ENCODE data around the gene ZNF385D.

Gene ZNF385D

DNA sequence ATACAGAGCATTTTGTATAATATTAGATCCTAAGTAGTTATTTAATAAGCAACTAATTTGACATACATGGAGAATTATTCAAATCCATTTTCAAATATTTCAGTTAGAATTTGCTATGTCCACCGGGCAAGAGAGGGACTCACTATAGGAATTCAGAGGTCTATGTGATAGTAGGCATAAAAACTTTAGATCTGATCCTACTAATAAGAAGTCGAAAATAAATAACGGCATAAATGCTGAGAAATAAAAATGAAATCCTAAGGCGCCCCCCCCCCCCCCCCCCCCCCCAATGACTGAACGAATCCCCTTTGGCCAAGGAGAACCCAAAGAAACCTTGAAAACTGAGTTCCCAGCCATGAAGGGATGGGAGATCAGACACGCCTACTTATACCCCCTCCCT is 80.6 kb downstream of the ZNF385D start:
- no peak for DNase-seq

DNA sequence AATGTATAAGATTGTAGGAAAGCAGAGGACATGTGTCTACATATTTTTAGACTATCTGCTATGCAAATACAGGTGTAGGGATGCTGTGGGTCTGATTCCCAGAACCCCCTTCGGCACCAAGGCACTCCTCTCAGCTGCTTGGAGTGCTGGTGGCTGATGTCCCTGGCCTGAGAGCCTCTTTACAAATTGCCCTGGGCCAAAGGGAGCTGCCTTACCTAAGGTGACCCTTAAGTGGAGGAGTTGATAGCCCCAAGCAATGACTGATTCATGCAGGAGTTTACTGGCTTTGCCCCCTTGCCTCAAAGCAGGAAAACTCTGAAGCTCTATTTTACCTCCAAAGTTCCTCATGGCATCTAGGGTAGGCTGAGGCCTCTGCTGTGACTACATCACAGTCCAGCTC is 83.0 kb downstream of the ZNF385D start:
- no peak for DNase-seq

DNA sequence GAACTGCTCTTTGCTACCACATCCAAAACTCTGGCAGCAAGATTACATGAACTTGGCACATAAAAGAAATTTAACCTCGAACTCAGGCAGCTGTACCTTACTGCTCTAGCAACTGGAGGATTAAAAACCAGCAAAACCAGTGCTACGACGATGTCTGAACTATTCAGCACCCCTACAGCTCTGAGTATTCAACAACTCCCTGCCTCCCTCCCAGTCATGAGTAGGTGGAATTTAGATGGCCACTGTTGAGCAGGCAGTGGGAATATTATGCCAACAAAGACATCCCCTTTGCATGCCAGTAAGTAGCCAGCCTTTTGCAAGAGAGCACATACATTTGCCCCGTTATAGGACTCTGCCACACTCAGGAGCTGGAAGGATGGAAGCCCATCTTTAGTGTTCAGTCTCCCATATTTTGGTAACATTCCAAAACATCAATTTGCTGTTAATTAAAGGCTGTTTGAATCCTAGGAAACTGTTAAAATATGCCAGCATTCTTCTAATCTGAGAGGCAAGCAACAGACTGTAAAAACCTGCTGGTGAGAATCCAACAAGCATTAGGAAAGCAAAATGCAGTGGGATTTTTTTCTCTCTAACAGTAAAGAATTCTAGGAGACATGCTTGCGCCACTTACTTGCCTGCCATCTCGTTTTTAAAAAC is 85.4 kb downstream of the ZNF385D start:
- no peak for DNase-seq

- DNase-seq, result no peak
Observed at GRCh38 chr3:21664996-21665395, 86.0 kb downstream of the ZNF385D start.

- DNase-seq, result no peak
Observed at GRCh38 chr3:21662403-21662802, 88.6 kb downstream of the ZNF385D start.

DNA sequence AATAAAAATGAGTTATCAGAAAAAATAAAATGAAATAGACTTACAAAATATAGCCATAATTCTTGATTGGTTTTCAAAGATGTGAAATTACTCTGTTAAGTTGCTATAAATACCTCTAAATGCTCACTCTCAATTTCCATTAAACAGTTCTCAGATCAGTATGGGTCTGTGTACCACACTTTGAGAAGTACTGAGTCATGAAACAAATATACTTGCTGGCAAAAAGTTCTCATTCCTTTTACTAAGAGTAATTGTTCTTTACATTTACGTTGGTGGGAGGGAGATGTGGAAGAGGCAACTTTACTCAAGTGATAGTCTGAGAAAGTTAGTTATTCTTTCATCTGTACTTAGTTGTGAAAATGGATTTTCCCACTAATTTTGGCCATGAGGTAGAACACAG is 96.3 kb downstream of the ZNF385D start:
- DNase-seq, result no peak

GRCh38 chr3:21654241-21654640 is 96.8 kb downstream of the ZNF385D start:
- no peak for DNase-seq

GRCh38 chr3:21649519-21649918 is 101.5 kb downstream of the ZNF385D start:
- no peak for DNase-seq

GRCh38 chr3:21647961-21648360 is 103.0 kb downstream of the ZNF385D start:
- no peak for DNase-seq

GRCh38 chr3:21645121-21645897 is 105.7 kb downstream of the ZNF385D start:
- peak in 1 of 2 donors; percentile 8 for DNase-seq

DNA sequence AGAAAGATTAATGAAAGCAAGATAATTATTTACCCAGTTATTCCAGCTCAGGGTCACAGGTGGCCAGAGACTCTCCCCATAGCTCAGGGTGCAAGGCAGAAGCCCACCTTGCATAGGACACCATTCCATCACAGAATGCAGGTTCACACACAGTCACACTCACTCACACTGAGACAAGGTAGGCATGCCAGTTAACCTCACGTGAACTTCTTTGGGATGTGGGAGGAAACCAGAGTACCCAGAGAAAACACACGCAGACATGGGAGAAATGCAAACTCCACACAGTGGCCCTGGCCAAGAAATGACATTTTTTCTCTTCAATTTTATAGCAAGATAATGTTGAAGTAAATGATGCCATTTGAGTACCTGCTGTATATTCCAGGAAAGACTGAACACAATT is 106.7 kb downstream of the ZNF385D start:
- DNase-seq, result no peak

DNA sequence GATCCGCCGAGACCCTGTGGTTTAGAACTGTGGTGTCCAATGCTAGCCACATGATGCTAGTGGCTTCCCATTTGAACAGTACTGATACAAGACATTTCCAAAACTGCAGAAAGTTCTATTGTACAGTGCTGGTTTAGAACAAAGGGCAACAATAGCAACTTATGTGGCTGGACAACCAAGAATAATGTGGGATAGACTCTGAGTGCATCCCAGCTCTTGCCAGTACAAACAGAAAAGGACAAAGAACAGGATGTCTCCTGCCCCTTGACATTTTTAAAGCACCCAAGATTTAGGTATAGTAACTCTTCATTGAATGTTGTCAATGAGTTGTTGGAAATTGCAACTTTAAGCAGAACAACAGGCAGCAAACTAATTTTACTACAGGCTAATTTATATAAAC is 107.3 kb downstream of the ZNF385D start:
- no peak for DNase-seq

- DNase-seq, result no peak
Observed at GRCh38 chr3:21642433-21642832, 108.6 kb downstream of the ZNF385D start.

GRCh38 chr3:21641959-21642358 is 109.1 kb downstream of the ZNF385D start:
- DNase-seq, result no peak

DNA sequence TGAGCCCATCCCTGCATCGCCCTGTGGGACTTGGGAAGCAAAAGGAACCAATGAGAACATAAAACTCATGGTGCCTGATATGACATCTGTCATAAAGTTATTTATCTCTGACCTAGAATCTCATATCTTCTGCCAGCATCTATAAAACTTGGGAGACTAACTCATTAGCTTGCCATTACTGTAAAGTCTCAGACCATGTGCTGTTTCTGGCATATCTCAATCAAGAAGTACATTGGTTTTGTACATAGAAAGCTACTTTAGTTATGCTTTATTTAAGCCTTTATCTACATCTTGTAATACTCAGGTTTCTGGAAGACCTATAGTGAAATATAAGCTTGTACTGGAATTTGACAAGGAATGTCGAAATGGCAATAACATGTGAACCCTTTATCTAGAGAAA is 112.5 kb downstream of the ZNF385D start:
- DNase-seq, result no peak

DNA sequence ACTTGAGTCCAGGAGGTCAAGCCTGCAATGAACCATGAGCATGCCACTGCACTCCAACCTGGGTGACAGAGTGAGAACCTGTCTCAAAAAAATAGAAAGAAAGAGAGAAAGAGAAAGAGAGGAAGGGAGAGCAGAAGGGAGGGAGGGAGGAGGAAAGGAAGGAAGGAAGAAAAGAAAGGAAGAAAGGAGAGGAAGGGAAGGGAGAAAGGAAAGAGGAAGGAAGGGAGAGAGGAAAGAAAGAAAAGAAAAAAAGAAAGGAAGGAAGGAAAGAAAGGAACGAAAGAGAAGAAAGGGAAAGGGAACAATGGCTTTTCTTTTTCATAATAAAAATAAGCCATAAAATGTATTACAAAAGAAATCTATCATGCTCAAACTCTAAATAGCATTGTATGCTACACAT is 116.9 kb downstream of the ZNF385D start:
- DNase-seq, result no peak

- no peak for DNase-seq
Observed at GRCh38 chr3:21624524-21624923, 126.5 kb downstream of the ZNF385D start.

- DNase-seq, result no peak
Observed at GRCh38 chr3:21621181-21621651, 129.8 kb downstream of the ZNF385D start.

DNA sequence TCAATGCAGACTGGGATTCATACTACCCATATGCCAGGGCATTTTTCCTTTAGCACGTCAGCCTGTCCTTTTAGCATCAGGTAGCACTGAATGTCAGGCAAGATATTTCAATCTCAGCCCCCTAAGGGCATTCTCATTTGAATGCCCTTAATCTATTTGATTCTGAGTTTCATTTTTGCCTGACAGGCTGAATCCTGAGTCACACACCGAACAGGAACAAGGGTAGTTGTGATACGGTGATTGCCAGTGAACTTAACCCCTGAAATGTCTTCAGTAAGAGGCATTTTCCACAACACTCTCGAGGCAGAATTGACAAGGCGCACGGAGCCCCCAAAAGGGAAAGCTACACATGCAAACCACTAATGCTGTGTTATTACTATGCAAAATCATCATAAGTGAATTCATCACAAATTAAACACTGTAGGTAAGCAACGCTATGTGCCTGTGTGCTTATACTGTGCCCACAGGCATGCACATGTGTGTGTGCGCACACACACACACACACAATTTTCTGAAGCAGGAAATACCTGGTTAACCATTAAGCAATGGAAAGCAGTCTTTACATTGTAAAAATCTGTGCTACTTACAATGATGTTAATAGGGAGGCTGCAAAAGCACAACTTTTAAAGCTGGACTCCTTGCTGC is 130.4 kb downstream of the ZNF385D start:
- DNase-seq, result no peak

- DNase-seq, result no peak
Observed at GRCh38 chr3:21618695-21619094, 132.3 kb downstream of the ZNF385D start.

GRCh38 chr3:21613372-21614070 is 137.5 kb downstream of the ZNF385D start:
- no peak for DNase-seq

GRCh38 chr3:21601178-21601577 is 149.8 kb downstream of the ZNF385D start:
- no peak for DNase-seq

GRCh38 chr3:21599890-21600289 is 151.1 kb downstream of the ZNF385D start:
- no peak for DNase-seq

Data from hippocampal formation (tissue), 2 donors.